NCI-H2081 (cell line): ENCODE results near the gene ABR.
"Not testable (repeated sequence)": the region's sequence is repeated elsewhere in the genome, so short reads cannot be mapped to it uniquely, and the experiment has no call there.

ENCODE experiments used
- DNase-seq, 2 experiments: peaks; one replicate each; lab custom pipeline; 2025; lab: John Stamatoyannopoulos, UW

The ABR gene

GRCh38 chr17:983921-984320 is 195.9 kb downstream of the ABR start:
- peak in 1 of 2 experiments; percentile 32 for DNase-seq

DNA sequence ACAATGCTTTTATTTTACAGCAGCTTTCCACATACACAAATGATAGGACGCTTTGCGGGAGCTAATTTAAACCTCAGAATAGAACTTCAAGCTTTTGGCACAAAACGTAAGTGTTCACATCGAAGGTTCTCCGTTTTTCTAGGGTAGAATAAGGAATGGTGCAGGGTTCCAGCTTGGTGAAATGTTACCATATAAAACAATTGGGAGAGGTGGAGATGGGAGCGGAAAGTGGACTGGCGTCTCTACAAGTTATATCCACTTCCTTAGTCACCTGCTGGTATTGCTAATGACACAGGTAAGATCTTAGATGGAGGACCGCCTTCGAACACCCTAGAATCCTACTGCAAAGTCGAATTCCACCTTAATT is 198.5 kb downstream of the ABR start:
- DNase-seq: no peak

- DNase-seq: peak; percentile 79 to 81
Observed at GRCh38 chr17:980406-981291, 199.1 kb downstream of the ABR start.

DNA sequence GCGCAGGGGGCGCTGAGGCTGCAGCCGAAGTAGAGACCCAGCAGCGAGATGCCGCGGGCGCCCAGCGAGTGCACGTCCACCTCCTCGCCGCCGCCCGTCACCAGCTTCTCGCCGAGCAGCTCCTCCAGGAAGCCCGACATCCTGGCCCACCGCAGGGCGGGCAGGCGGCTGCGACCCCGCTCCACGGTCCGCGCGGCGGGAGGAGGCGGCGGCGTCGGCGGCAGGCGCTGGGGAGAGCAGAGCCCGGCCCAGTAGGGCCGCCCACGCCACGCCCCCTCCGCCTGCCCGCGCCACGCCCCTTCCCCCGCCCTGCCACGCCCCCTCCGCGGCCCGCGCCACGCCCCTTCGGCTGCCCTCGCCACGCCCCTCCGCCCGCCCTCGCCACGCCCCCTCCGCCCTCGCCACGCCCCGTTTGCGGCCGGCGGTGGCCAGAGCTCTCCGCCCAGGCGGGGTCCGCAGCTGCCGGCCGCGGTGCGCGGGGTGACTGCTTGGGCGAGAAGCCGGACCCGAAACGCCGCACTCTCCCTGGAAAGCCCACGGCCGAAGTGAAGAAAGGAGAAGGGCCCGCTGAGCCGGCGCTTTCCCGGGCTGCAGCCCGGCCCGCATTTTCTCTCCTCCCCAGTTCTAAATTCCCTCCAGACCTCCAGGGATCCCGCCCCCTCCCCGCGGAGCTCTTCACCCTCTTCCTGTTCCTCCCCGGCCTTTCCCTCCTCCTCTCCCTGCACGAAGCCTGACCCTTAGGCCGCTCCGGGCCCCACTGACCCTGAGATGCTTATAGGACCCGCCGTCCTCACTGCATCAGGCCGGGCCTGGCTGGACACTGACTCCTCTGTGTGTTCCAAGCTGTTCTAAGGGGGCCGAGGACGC is 200.0 kb downstream of the ABR start, which contains the start of gene NXN:
TSS of gene NXN (minus strand) at position 238 of the 867 bp plus-strand sequence.
- DNase-seq: peak; percentile 56 to 63

GRCh38 chr17:979212-979538 is 200.6 kb downstream of the ABR start:
- DNase-seq: no peak

DNA sequence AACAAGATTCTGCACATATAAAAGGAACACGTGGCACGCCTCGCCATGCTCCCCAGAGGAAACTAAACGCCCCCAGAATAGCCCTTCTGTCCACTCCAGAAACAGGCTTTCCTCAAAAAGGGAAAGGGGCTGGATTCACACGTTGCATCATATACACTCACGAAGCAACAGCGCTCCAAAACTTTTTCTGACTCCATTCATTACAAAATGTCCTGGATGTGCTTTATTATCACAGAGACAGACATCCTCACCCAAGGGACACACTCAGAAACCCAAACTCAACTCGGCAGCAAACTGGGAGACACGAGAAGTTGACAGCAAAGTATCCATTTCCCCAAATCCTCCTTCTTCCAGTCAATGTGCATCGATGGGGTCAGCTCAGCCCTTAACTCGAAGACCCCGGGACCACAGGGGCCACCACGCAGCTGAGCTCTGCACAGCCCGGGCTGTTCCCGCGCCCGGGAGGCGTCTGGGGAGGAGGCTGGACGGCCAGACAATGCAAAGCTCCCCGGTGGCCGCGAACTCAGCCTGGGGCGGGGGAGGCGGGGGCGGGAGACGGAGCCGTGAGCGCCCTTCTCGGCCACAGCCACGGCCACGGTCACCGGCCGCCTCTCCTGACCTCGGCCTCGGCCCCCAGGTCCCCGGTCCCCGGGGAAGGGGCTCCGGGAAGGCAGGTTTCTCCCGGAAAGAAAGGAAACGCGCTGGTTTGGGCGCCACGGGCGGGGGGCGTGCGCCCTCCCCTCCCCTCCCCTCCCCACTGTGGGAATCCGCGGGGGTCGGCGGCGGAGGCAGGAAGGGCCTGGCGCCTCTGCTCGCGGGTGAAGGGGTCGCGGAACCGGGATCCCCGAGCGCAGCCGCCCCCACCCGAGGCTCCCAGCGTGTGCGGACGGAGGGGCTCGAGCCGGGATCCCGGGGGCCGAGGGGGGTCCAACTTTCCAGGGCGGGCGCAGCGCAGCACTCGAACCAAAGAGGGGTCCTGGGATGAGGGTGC is 201.4 kb downstream of the ABR start:
- peak in 1 of 2 experiments; percentile 27 for DNase-seq

GRCh38 chr17:977166-977565 is 202.6 kb downstream of the ABR start:
- DNase-seq: no peak

GRCh38 chr17:976312-976711 is 203.5 kb downstream of the ABR start:
- no peak for DNase-seq

DNA sequence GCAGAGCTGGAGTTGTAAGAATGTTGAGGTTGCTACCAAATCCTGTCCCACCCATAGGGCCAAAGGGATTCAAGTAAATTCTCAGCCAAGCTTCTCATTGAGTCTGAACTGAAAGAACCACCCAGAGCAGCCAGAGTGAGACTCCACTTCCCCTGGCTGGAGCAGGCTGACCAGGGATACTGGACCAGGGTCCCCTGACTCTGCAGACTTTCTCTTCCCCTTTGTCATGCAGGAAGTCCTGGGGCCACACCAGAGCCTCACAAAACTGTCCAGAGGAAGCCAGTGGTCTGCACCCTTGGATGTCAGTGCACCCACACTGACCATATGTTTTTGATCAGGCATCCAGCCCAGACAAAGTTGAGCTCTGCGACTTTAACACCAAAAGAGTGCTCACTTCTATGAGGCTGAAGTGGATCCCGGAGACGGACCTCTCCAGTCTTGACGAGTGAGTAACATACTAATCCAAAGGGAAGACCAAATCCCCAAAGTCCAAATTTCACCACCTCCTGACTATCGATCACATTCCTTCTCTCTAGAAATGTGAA is 204.3 kb downstream of the ABR start:
- DNase-seq: no peak

DNA sequence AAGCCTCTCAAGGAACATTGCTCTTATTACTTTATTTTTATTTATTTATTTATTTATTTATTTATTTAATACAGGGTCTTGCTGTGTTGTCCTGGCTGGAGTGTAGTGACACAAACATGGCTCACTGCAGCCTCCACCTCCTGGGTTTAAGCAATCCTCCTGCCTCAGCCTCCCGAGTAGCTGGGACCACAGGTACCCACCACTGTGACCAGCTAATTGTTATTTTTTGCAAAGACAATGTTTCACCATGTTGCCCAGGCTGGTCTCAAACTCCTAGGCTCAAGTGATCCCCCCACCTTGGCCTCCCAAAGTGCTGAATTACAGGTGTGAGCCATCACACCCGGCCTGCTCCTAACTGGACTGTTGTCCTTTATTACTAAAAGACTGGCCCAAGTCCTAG is 205.0 kb downstream of the ABR start:
- not testable (repeated sequence) for DNase-seq

DNA sequence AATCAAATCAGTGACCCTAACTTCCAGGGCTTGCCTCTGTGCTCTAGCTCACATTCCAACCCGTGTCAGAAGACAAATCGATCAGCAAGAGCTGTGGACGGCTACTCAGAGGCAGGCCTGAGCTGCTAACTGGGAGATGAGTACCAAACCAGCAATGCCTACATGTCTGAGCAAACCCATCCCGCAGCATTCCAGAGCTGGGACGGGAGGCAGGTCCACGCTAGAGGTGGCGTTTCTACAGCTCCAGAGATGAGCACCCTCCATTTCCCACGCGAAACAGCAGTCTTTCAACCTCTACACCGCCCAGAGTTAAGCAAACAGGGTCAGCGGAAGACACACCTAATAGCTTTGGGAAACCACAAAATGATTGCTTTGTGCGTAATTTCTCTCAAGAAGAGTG is 206.7 kb downstream of the ABR start:
- DNase-seq: no peak

GRCh38 chr17:971861-972260 is 207.9 kb downstream of the ABR start:
- DNase-seq: not testable (repeated sequence)

DNA sequence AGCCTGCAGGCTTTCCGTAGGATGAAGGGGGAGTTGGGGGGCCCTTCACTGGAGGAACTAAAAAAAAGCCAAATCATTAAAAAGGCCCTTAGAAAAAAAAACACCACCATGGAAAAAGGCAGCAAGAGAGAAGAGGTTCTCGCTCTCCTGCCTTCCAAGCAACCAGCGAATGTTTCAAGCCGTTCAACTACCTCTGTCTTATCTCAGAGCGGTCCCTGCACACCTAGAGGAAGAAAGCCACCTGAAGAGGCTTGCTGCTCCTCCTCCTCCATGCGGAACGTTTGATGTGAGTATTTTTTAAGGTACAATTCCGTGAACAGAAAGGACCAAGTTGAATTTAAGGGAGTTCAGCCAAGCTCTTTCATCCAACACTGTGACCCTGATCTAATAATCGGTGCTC is 209.4 kb downstream of the ABR start:
- DNase-seq: no peak

GRCh38 chr17:969811-970355 is 209.9 kb downstream of the ABR start:
- DNase-seq: peak; percentile 42 to 62

- peak in 1 of 2 experiments; percentile 35 for DNase-seq
Observed at GRCh38 chr17:968812-969730, 210.7 kb downstream of the ABR start.

- DNase-seq: no peak
Observed at GRCh38 chr17:967122-967521, 212.7 kb downstream of the ABR start.

- DNase-seq: no peak
Observed at GRCh38 chr17:965311-965989, 214.3 kb downstream of the ABR start.

DNA sequence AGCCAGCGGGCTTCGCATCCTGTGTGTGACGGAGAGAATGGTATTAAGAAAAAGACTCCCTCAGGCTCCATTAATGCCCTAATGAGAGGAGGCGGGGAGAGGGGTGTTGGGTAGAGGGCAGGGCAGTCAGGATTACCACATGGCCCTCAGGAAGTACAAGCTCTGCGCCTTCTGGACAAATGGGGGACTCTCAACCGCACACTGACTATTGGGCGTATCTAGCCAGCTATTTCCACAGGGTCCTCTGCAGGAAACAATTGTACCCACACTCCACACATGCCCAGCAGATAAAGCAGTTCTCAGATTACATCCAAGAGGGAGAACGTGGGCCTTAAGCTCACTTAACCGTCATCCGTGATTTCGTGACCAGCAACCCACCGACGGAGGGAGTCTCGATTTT is 214.9 kb downstream of the ABR start:
- DNase-seq: peak in 1 of 2 experiments; percentile 51

- DNase-seq: no peak
Observed at GRCh38 chr17:962670-963069, 217.1 kb downstream of the ABR start.
